ENCODE data around the gene SUSD2.

SUSD2 gene

GRCh38 chr22:24189249-24190158 lies 8.2 kb downstream of the SUSD2 start:
- peak; percentile 87 for DNase-seq (ENCODE audit: extremely low spot score)
- ChIA-PET POLR2A (no interaction called here), CTCF (interaction anchor here (0.6 to 4.1 kb wide), 21 partner anchors 9 to 570 kb away, joined by 3 to 22 read pairs (median 3); no protein-coding TSS in a partner anchor)
- peak; percentile 77 for TF ChIP-seq CTCF (IDR thresholded peaks at IDR 0.05; ENCODE audit: control extremely low read depth, extremely low read depth, low read depth, missing control alignments)

DNA sequence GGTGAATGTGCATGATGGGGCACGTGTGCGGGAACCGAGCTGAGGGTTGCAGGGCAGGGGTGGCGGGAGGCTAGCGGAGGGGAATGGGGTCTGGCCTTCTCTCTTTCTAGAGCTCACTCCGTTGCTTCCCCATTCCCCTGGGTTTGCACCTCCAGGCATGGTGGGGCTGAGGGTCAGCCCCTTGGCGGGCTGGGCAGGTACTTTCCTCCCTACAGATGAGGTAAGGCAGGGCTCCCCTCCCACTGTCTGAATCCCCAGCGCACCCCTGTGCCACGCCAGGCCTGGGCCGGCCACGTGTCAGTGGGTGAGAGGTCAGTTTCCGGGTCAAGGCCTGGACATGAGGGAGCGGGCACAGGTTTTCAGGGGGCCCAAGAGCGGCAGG lies 8.9 kb downstream of the SUSD2 start:
- POLR2A ChIA-PET = no interaction called here
- CTCF ChIA-PET = interaction anchor here (0.7 to 4.1 kb wide), 21 partner anchors 8 to 569 kb away, joined by 3 to 22 read pairs (median 4); no protein-coding TSS in a partner anchor
- DNase-seq (ENCODE audit: extremely low spot score) = no peak
- TF ChIP-seq CTCF (IDR thresholded peaks at IDR 0.05; ENCODE audit: control extremely low read depth, extremely low read depth, low read depth, missing control alignments) = no peak

DNA sequence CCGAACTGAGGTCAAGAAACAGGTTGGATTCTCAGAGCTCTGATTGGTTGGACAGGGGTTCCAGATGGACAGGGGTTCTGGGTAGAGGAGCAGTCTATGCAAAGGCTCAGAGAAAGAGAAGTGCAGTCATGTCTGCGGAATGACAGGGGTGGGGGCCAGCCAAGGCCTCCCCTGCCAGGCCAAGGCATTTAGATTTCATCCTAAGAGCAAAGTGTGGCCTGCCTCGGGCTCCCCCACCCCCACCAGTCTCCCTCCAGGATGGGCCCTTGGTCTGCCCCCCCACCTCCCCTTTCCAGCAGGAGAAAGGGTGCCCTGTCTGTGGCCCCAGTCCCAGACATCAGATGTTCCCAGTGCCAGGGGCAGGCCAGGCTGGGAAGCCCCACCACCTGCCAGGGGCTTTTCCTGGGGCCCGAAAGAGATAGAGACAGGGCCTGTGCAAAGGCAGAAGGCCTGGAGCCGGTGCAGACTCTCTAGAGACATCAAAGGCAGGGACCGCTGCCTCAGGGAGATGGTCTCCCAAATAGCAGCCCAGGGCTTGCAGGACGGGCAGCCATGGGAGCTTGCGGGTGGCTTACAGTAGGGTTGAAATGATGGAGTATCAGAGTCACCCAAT lies 9.4 kb downstream of the SUSD2 start:
- no peak for DNase-seq (ENCODE audit: extremely low spot score)
- ChIA-PET POLR2A (no interaction called here), CTCF (interaction anchor here (0.7 to 4.1 kb wide), 17 partner anchors 8 to 568 kb away, joined by 3 to 22 read pairs (median 4); no protein-coding TSS in a partner anchor)
- TF ChIP-seq CTCF (IDR thresholded peaks at IDR 0.05; ENCODE audit: control extremely low read depth, extremely low read depth, low read depth, missing control alignments) = no peak

DNA sequence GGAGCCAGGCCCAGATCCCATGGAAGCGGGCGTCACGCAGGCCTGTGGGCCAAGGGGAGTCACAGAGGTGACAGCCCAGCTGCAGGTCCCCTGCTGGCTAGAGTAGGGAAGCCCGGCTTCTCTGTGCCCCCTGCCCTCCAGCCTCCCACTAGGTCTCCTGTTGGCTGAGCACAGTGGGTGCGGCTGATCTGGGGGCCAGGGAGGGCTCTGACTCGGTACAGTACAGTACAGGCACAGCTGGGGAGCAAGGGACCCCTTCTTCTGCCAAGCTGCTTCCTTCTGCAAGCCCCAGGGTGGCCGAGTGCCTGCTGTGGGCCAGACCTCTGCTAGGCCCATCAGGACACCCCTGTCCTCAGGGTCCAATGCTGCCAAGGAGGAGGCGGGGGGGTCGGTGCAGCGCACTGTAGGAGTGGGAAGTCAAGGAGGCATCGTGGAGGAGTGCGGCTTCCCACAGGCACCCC lies 10.1 kb downstream of the SUSD2 start:
- no peak for DNase-seq (ENCODE audit: extremely low spot score)
- POLR2A ChIA-PET = interaction anchor here (0.5 kb wide), 1 partner anchor 267 kb away, joined by 3 read pairs; no protein-coding TSS in a partner anchor
- no peak for TF ChIP-seq CTCF (IDR thresholded peaks at IDR 0.05; ENCODE audit: control extremely low read depth, extremely low read depth, low read depth, missing control alignments)
- CTCF ChIA-PET = interaction anchor here (0.8 to 4.1 kb wide), 5 partner anchors 9 to 51 kb away, joined by 3 to 22 read pairs (median 4); no protein-coding TSS in a partner anchor

- ChIA-PET CTCF (interaction anchor here (1.1 to 4.1 kb wide), 2 partner anchors 40 to 48 kb away, joined by 3 to 22 read pairs; no protein-coding TSS in a partner anchor), POLR2A (interaction anchor here (0.5 kb wide), 1 partner anchor 267 kb away, joined by 3 read pairs; no protein-coding TSS in a partner anchor)
- DNase-seq (ENCODE audit: extremely low spot score) = no peak
- no peak for TF ChIP-seq CTCF (IDR thresholded peaks at IDR 0.05; ENCODE audit: control extremely low read depth, extremely low read depth, low read depth, missing control alignments)
Observed at GRCh38 chr22:24191893-24192292, 10.6 kb downstream of the SUSD2 start.

DNA sequence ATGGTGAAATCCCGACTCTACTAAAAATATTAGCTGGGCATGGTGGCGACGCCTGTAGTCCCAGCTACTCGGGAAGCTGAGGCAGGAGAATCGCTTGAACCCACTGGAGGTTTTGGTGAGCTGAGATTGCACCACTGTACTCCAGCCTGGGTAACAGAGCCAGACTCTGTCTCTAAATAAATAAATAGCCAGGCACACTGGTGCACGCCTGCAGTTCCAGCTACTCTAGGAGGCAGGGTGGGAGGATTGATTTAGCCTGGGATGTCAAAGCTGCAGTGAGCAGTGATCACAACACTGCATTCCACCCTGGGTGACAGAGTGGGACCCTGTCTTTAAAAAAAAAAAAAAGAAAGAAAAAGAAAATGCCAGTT lies 17.4 kb downstream of the SUSD2 start:
- no peak for TF ChIP-seq CTCF (IDR thresholded peaks at IDR 0.05; ENCODE audit: control extremely low read depth, extremely low read depth, low read depth, missing control alignments)
- DNase-seq (ENCODE audit: extremely low spot score) = no peak
- CTCF ChIA-PET = interaction anchor here (1.1 to 1.5 kb wide), 3 partner anchors 9 to 36 kb away, joined by 4 to 10 read pairs (median 5); no protein-coding TSS in a partner anchor
- POLR2A ChIA-PET = no interaction called here
